Measurements from ENCODE around the gene FHAD1. TPM values are rescaled to one million over a fixed set of nuclear protein-coding genes. Genes with fewer than 3 reads are reported as not detected.
A peak's percentile ranks its signal among the peaks of the same experiment; 100 is the strongest.

FHAD1 gene
- total RNA-seq, 2 experiments from 2014 or later = not detected

DNA sequence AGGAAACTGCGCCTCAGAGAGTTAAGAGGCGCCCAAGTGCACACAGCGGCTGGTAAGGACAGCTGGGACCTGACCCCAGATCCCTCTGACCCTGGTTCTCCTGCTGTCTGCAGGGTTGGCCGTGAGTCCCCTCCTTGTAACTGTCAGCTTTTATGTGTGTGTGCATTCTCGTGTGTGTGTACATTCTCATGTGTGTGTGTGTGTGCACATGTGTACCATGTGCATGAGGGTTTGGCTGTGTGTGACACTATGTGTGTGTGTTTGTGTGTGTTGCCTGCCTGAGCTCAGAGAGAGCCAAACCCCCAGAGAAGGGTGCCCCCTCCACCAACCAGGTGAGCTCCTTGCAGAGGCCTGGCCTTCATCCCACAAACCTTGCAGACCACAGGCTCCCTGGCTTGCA, 136.8 kb downstream of the FHAD1 start:
- no peak overlapping the region for H3K27ac Mint-ChIP-seq
- no peak for DNase-seq
- no peak overlapping the region for H3K4me3 Mint-ChIP-seq
- Histone ChIP-seq H3K4me1 (ENCODE audit: insufficient read depth, low read length) (peaks cover 12% of the 10 kb centered on the region), H3K27me3 (ENCODE audit: control insufficient read depth in 1 of 2, insufficient read depth in 2 of 2, low read length in 2 of 2) (peaks cover 5 to 11% of the 10 kb centered on the region in 2 experiments), H3K36me3 (ENCODE audit: insufficient read depth, low read length) (no peaks in the 10 kb centered on the region), H3K9me3 (ENCODE audit: control insufficient read depth in 1 of 2, insufficient read depth in 1 of 2, low read length in 2 of 2) (no peaks in the 10 kb centered on the region), H3K27ac (ENCODE audit: low read depth in 1 of 2, low read length in 2 of 2) (no peak overlapping the region), H3K4me3 (ENCODE audit: low read length) (no peak overlapping the region)
- intact Hi-C loops (cut with DNase I, micrococcal nuclease) = no loop called here
- peaks cover 44% of the 10 kb centered on the region for H3K27me3 Mint-ChIP-seq
- ChIA-PET CTCF (interaction anchor here (1.3 kb wide), 1 partner anchor 47 kb away, joined by 3 read pairs; no protein-coding TSS in a partner anchor), POLR2A (no interaction called here)
- no peaks in the 10 kb centered on the region for H3K9me3 Mint-ChIP-seq
- no peaks in the 10 kb centered on the region for H3K36me3 Mint-ChIP-seq (ENCODE audit: low read depth)
- no peaks in the 10 kb centered on the region for H3K4me1 Mint-ChIP-seq (ENCODE audit: low read depth)
- no peak for ATAC-seq (ENCODE audit: poor library complexity)
- TF ChIP-seq, protein P1, sequence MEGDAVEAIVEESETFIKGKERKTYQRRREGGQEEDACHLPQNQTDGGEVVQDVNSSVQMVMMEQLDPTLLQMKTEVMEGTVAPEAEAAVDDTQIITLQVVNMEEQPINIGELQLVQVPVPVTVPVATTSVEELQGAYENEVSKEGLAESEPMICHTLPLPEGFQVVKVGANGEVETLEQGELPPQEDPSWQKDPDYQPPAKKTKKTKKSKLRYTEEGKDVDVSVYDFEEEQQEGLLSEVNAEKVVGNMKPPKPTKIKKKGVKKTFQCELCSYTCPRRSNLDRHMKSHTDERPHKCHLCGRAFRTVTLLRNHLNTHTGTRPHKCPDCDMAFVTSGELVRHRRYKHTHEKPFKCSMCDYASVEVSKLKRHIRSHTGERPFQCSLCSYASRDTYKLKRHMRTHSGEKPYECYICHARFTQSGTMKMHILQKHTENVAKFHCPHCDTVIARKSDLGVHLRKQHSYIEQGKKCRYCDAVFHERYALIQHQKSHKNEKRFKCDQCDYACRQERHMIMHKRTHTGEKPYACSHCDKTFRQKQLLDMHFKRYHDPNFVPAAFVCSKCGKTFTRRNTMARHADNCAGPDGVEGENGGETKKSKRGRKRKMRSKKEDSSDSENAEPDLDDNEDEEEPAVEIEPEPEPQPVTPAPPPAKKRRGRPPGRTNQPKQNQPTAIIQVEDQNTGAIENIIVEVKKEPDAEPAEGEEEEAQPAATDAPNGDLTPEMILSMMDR (IDR thresholded peaks at IDR 0.05) = no peak

DNA sequence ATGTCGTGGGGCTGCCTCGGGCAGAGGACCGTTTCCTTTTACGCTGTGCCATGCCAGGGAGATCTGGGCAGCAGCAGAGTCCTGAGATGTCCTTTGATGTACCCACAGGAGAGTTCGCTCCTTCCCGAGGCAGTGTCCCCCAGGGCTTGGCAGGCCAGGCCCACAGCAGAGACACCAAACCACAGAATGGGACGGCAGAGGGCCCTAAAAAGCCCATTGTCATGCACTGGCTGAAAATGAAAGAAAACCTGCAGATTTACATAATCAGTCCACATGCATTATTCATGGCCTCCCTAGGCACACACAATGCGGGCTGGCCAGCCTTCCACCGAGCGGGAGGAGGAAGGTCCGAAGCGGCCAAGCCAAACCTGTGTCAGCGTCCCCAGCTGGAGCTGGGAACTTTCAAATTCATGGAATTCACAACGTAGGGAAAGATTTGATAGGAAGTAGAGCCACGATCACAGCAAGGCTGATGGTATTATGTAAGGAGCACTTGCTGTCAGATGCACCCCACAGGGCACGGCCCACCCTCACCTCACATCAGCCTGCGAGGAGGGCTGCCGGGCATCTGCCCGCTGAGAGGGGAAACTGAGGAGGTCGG, 137.4 kb downstream of the FHAD1 start:
- ATAC-seq (ENCODE audit: poor library complexity) = no peak
- no peaks in the 10 kb centered on the region for H3K9me3 ChIP-seq (ENCODE audit: control insufficient read depth in 1 of 2, insufficient read depth in 1 of 2, low read length in 2 of 2)
- no peaks in the 10 kb centered on the region for H3K9me3 Mint-ChIP-seq
- no peak overlapping the region for H3K27ac ChIP-seq (ENCODE audit: low read depth in 1 of 2, low read length in 2 of 2)
- intact Hi-C loops (cut with DNase I, micrococcal nuclease) = no loop called here
- H3K27me3 Mint-ChIP-seq = peaks cover 46% of the 10 kb centered on the region
- no peaks in the 10 kb centered on the region for H3K36me3 ChIP-seq (ENCODE audit: insufficient read depth, low read length)
- H3K4me3 Mint-ChIP-seq = no peak overlapping the region
- H3K36me3 Mint-ChIP-seq (ENCODE audit: low read depth) = no peaks in the 10 kb centered on the region
- peaks cover 12% of the 10 kb centered on the region for H3K4me1 ChIP-seq (ENCODE audit: insufficient read depth, low read length)
- no peaks in the 10 kb centered on the region for H3K4me1 Mint-ChIP-seq (ENCODE audit: low read depth)
- H3K4me3 ChIP-seq (ENCODE audit: low read length) = no peak overlapping the region
- TF ChIP-seq, protein P1 (IDR thresholded peaks at IDR 0.05) = no peak
- CTCF ChIA-PET = interaction anchor here (1.3 kb wide), 1 partner anchor 47 kb away, joined by 3 read pairs; no protein-coding TSS in a partner anchor
- POLR2A ChIA-PET = no interaction called here
- peak in 2 of 14 experiments; percentile 25 to 30 for DNase-seq
- H3K27ac Mint-ChIP-seq = no peak overlapping the region
- peaks cover 5 to 11% of the 10 kb centered on the region in 2 experiments for H3K27me3 ChIP-seq (ENCODE audit: control insufficient read depth in 1 of 2, insufficient read depth in 2 of 2, low read length in 2 of 2)

DNA sequence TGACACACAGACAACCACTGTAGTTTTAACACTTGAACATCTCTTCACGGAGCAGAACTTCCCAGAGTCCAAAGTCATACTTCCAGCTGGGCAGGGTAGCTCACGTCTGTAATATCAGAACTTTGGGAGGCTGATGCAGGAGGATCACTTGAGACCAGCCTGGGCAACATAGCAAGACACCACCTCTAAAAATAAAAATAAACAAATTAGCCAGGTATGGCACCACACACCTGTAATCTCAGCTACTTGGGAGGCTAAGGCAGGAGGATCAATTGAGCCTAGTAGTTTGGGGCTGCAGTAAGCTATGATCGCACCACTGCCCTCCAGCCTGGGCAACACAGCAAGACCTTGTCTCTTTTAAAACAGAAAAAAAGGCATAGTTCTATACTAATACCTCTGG, 138.4 kb downstream of the FHAD1 start:
- DNase-seq (no peak), ATAC-seq (ENCODE audit: poor library complexity) (no peak)
- Mint-ChIP-seq H3K4me1 (ENCODE audit: low read depth) (no peaks in the 10 kb centered on the region), H3K4me3 (no peak overlapping the region), H3K36me3 (ENCODE audit: low read depth) (no peaks in the 10 kb centered on the region), H3K27ac (no peak overlapping the region), H3K27me3 (peaks cover 47% of the 10 kb centered on the region), H3K9me3 (no peaks in the 10 kb centered on the region)
- no peaks in the 10 kb centered on the region for H3K9me3 ChIP-seq (ENCODE audit: control insufficient read depth in 1 of 2, insufficient read depth in 1 of 2, low read length in 2 of 2)
- no peak overlapping the region for H3K27ac ChIP-seq (ENCODE audit: low read depth in 1 of 2, low read length in 2 of 2)
- no peaks in the 10 kb centered on the region for H3K36me3 ChIP-seq (ENCODE audit: insufficient read depth, low read length)
- no peak overlapping the region for H3K4me3 ChIP-seq (ENCODE audit: low read length)
- CTCF ChIA-PET = interaction anchor here (1.4 to 2.0 kb wide), 2 partner anchors 46 to 62 kb away, joined by 5 to 7 read pairs; no protein-coding TSS in a partner anchor
- intact Hi-C loops (cut with DNase I, micrococcal nuclease) = loop anchor here in 1 of 2 experiments (5.0 kb wide), 1 partner anchor 53 kb away; no protein-coding TSS in a partner anchor
- H3K27me3 ChIP-seq (ENCODE audit: control insufficient read depth in 1 of 2, insufficient read depth in 2 of 2, low read length in 2 of 2) = peaks cover 5 to 11% of the 10 kb centered on the region in 2 experiments
- POLR2A ChIA-PET = no interaction called here
- H3K4me1 ChIP-seq (ENCODE audit: insufficient read depth, low read length) = peaks cover 12% of the 10 kb centered on the region
- TF ChIP-seq, protein P1 (IDR thresholded peaks at IDR 0.05) = no peak

All from CD4-positive, alpha-beta T cell (primary cell).